IPS-15b (cell line): ENCODE measurements around the gene KRTAP22-1.

Experiments used
- H3K27me3 ChIP-seq: one replicate; pipeline ENCODE4 v1.6.1; 2013; ENCODE audit warnings: low read length; ENCODE audit not compliant: control insufficient read depth, insufficient read depth
- H3K36me3 ChIP-seq: one replicate; pipeline ENCODE4 v1.6.1; 2013; ENCODE audit warnings: low read length; ENCODE audit not compliant: control insufficient read depth, insufficient read depth
- H3K4me1 ChIP-seq: one replicate; pipeline ENCODE4 v1.6.1; 2013; ENCODE audit warnings: mild to moderate bottlenecking, low read length; ENCODE audit not compliant: control insufficient read depth, insufficient read depth
- H3K4me3 ChIP-seq: one replicate; pipeline ENCODE4 v1.5.1; 2013; ENCODE audit warnings: low read depth, low read length
- H3K9ac ChIP-seq: one replicate; pipeline ENCODE4 v1.6.1; 2013; ENCODE audit warnings: low read depth, mild to moderate bottlenecking, low read length
- H3K9me3 ChIP-seq: one replicate; pipeline ENCODE4 v1.6.1; 2013; ENCODE audit warnings: mild to moderate bottlenecking, low read length; ENCODE audit not compliant: control insufficient read depth, insufficient read depth

KRTAP22-1 gene

GRCh38 chr21:30590297-30590696, 10.6 kb upstream of the KRTAP22-1 start, which contains the start of gene KRTAP22-2:
TSS of gene KRTAP22-2 (minus strand) at chr21:30590397.
- H3K9me3 ChIP-seq, result no peaks in the 10 kb centered on the region
- H3K9ac ChIP-seq, result no peak within 1 kb of the TSS
- no peaks in the 10 kb centered on the region for H3K4me1 ChIP-seq

GRCh38 chr21:30592140-30592539, 8.7 kb upstream of the KRTAP22-1 start, which contains the start of gene KRTAP6-3:
TSS of gene KRTAP6-3 (plus strand) at chr21:30592440. CDS start at chr21:30592446, 6 bp downstream.
- Histone ChIP-seq H3K27me3 (no peaks in the 10 kb centered on the region), H3K9me3 (no peaks in the 10 kb centered on the region), H3K4me1 (no peaks in the 10 kb centered on the region)

More at GRCh38 chr21:30590297-30590696, 10.6 kb upstream of the KRTAP22-1 start, which contains the start of gene KRTAP22-2:
- Histone ChIP-seq H3K36me3 (no peaks in the 10 kb centered on the region), H3K4me3 (no peak within 1 kb of the TSS), H3K27me3 (no peaks in the 10 kb centered on the region)

GRCh38 chr21:30598802-30599201, 2.1 kb upstream of the KRTAP22-1 start, which contains the start of gene KRTAP6-2:
TSS of gene KRTAP6-2 (minus strand) at chr21:30598902. CDS start at chr21:30598874, 28 bp downstream.
- Histone ChIP-seq H3K27me3 (no peaks in the 10 kb centered on the region), H3K4me1 (no peaks in the 10 kb centered on the region), H3K4me3 (no peak within 1 kb of the TSS), H3K36me3 (no peaks in the 10 kb centered on the region), H3K9ac (no peak within 1 kb of the TSS), H3K9me3 (no peaks in the 10 kb centered on the region)

More at GRCh38 chr21:30592140-30592539, 8.7 kb upstream of the KRTAP22-1 start, which contains the start of gene KRTAP6-3:
- H3K36me3 ChIP-seq, result no peaks in the 10 kb centered on the region
- H3K4me3 ChIP-seq, result no peak within 1 kb of the TSS
- H3K9ac ChIP-seq, result no peak within 1 kb of the TSS

GRCh38 chr21:30605968-30606367, 5.1 kb downstream of the KRTAP22-1 start:
- H3K4me1 ChIP-seq, result no peaks in the 10 kb centered on the region
- H3K36me3 ChIP-seq, result no peaks in the 10 kb centered on the region
- H3K4me3 ChIP-seq, result no peak overlapping the region
- no peaks in the 10 kb centered on the region for H3K9me3 ChIP-seq
- H3K9ac ChIP-seq, result no peak overlapping the region
- H3K27me3 ChIP-seq, result no peaks in the 10 kb centered on the region

DNA sequence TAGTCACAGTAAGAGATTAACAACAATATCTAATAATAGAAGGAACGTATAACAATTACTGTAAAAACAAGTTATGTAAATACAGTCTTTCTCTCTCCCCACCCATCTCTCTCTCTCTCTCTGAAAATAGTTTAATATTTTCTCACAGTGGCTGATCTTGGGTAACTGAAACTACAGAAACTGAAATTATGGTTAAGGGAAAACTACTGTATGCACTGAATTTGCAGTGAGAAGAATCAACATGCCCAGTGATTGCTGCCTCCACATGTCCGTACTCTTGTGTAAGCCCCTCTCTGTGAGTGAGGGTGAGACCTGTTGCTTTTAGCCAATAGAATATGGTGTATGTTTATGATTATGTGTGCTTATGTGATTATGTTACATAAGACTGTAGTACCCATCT, 11.2 kb downstream of the KRTAP22-1 start:
- H3K27me3 ChIP-seq, result no peaks in the 10 kb centered on the region
- no peak overlapping the region for H3K9ac ChIP-seq
- H3K4me1 ChIP-seq, result no peaks in the 10 kb centered on the region
- H3K4me3 ChIP-seq, result no peak overlapping the region
- no peaks in the 10 kb centered on the region for H3K36me3 ChIP-seq
- H3K9me3 ChIP-seq, result no peaks in the 10 kb centered on the region

DNA sequence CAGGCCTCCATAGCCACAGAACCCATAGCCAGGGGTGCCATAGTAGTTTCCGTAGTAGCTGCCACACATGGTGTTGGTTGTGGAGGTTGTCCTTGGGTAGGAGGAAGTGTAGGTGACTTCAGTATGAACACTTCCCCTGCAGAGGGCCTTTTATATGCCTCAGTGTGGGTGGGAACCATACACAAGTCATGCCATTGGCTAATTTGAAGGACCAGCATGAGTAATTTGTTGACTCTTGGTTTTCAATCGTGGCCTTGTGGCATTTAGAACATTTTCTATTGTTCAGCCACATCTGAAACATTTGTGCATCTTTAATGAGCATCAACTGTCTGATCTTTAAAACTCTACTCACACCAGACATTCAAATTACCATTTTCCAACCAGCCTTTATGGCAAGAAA, 12.9 kb downstream of the KRTAP22-1 start, which contains the start of gene KRTAP6-1:
KRTAP6-1 (minus strand) TSS at position 95 of the 400 bp plus-strand sequence; CDS start at position 69, 26 bp downstream.
- H3K4me1 ChIP-seq, result no peaks in the 10 kb centered on the region
- no peak within 1 kb of the TSS for H3K4me3 ChIP-seq
- H3K9me3 ChIP-seq, result no peaks in the 10 kb centered on the region
- no peaks in the 10 kb centered on the region for H3K36me3 ChIP-seq
- H3K27me3 ChIP-seq, result no peaks in the 10 kb centered on the region
- H3K9ac ChIP-seq, result no peak within 1 kb of the TSS

- H3K9me3 ChIP-seq, result no peaks in the 10 kb centered on the region
- no peak overlapping the region for H3K4me3 ChIP-seq
- no peak overlapping the region for H3K9ac ChIP-seq
- no peaks in the 10 kb centered on the region for H3K27me3 ChIP-seq
- H3K36me3 ChIP-seq, result no peaks in the 10 kb centered on the region
- no peaks in the 10 kb centered on the region for H3K4me1 ChIP-seq
These were observed 14.3 kb downstream of the KRTAP22-1 start for GRCh38 chr21:30615199-30615598.

DNA sequence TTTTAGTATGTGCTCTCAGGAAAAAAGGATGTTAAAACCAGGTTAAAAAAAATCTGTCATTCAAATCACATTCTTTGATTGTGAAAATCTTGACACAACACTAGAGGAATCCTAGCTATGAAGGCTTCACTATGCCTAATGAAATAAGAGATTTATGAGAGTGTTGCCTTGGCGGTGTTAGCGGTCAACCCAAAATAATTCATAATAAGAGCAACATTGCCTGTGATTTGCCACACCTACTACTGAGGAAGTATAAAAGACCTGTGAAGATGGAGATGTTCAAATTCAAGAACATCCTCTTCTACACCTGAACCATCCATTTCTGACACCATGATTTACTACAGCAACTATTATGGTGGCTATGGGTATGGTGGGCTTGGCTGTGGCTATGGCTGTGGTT, 15.2 kb downstream of the KRTAP22-1 start, which contains the start of gene KRTAP20-1:
KRTAP20-1 (plus strand) TSS at position 301 of the 400 bp plus-strand sequence; CDS start at position 331, 30 bp downstream.
- H3K4me3 ChIP-seq, result no peak within 1 kb of the TSS
- H3K27me3 ChIP-seq, result no peaks in the 10 kb centered on the region
- no peaks in the 10 kb centered on the region for H3K4me1 ChIP-seq
- no peak within 1 kb of the TSS for H3K9ac ChIP-seq
- no peaks in the 10 kb centered on the region for H3K9me3 ChIP-seq
- H3K36me3 ChIP-seq, result no peaks in the 10 kb centered on the region

GRCh38 chr21:30620080-30620479, 19.2 kb downstream of the KRTAP22-1 start:
- Histone ChIP-seq H3K27me3 (no peaks in the 10 kb centered on the region), H3K4me3 (no peak overlapping the region), H3K4me1 (no peaks in the 10 kb centered on the region), H3K36me3 (no peaks in the 10 kb centered on the region), H3K9ac (no peak overlapping the region), H3K9me3 (no peaks in the 10 kb centered on the region)

DNA sequence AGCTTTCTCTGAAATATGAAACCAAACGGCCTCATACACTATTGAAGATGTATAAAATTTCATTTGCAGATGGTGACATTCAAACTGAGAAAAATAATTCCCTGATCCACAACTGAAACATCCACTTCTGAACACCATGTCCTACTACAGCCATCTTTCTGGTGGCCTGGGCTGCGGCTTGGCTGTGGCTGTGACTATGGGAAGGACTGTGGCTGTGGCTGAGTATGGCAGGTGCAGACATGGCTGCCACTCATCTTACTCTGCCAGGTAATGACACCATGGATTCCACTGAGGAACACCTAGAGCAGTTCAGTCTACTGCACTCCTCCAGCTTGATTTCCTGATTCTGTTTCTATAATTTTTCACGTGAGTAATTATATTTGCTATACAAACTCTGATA, 19.6 kb downstream of the KRTAP22-1 start, which contains the start of gene KRTAP20-4:
KRTAP20-4 (plus strand) TSS at position 106 of the 400 bp plus-strand sequence.
- Histone ChIP-seq H3K4me1 (no peaks in the 10 kb centered on the region), H3K4me3 (no peak within 1 kb of the TSS), H3K9ac (no peak within 1 kb of the TSS), H3K27me3 (no peaks in the 10 kb centered on the region), H3K36me3 (no peaks in the 10 kb centered on the region), H3K9me3 (no peaks in the 10 kb centered on the region)

- Histone ChIP-seq H3K27me3 (no peaks in the 10 kb centered on the region), H3K9ac (no peak overlapping the region), H3K9me3 (no peaks in the 10 kb centered on the region), H3K4me3 (no peak overlapping the region), H3K36me3 (no peaks in the 10 kb centered on the region), H3K4me1 (no peaks in the 10 kb centered on the region)
These were observed 22.5 kb downstream of the KRTAP22-1 start for GRCh38 chr21:30623362-30623761.

DNA sequence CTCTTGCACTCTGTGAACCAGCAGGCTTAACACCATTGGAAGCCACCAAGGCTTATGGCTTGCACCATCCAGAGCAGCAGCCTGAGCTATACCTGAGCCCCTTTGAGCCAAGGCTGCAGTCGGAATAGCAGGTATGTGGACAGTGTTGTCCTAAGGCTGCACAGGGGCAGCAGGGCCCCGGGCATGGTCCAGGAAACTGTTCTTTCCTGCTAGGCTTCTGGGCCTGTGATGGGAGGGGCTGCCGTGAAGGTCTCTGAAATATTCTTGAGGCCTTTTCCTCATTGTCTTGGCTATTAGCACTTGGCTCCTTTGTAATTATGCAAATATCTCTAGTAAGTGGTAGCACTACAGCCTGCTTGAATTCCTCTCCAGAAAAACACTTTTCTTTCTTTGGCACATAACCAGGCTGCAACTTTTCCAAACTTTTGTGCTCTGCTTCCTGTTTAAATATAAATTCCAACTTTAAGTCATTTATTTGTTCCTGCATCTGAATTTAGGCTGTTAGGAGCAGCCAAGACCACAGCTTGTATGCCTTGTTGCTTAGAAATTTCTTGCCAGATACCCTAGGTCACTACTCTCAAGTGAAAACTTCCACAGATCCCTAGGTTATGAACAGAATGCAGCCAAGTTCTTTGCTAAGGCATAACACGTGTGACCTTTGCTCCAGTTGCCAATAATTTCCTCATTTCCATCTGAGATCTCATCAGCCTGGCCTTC, 24.7 kb downstream of the KRTAP22-1 start:
- Histone ChIP-seq H3K4me3 (no peak overlapping the region), H3K27me3 (no peaks in the 10 kb centered on the region), H3K9ac (no peak overlapping the region), H3K4me1 (no peaks in the 10 kb centered on the region), H3K36me3 (no peaks in the 10 kb centered on the region), H3K9me3 (no peaks in the 10 kb centered on the region)
